K562 (cell line): ENCODE data around the gene BSN. TPM values are rescaled to one million over a fixed set of nuclear protein-coding genes. Genes with fewer than 3 reads are reported as not detected.

ENCODE experiments used
- ATAC-seq: fragments of 200-7000 bp; cut with Tn5 transposase; 3 replicates; pipeline ENCODE4 v1.9.1; 2020; ENCODE audit warnings: moderate library complexity
- BruUV-seq: library from RNA; stranded (reverse); fragments of 400-500 nt; replicated peaks from 2 replicates; lab custom pipeline; 2021; lab: Mats Ljungman, UMichigan
- CTCF ChIA-PET: fragments of 300-600 bp; formaldehyde crosslinking; extraction: SDS; loops from one replicate; lab custom pipeline; 2021; ENCODE audit warnings: low intra/inter-chr PET ratio; lab: Yijun Ruan, JAX
- POLR2A ChIA-PET: fragments of 300-600, 350-650 bp; sonication (Branson Sonifier 250); formaldehyde crosslinking; extraction: SDS; loops from one replicate; lab custom pipeline; 2021; ENCODE audit warnings: antibody characterized with exemption, inconsistent platforms; lab: Yijun Ruan, JAX
- DNase-seq, 4 experiments: peaks; one replicate each; pipeline versions ENCODE4 v3.0.0 to v3.0.0-alpha.2; 2011 to 2018; ENCODE audit warnings: low spot score in 3 of 4, mixed read lengths in 3 of 4; ENCODE audit errors: extremely low read depth in 1 of 4
- FAIRE-seq: peaks from 2 replicates; lab custom pipeline; 2011; peaks lifted over from hg19 to GRCh38; lab: Jason Lieb, UNC
- H2AFZ ChIP-seq: 2 replicates; pipeline ENCODE4 v1.6.0; 2011; ENCODE audit warnings: low read depth, low read length, control low read depth, inconsistent platforms
- H3K27ac ChIP-seq: fragments of 200-600 bp; 3 replicates; pipeline ENCODE4 v1.8.0; 2011; ENCODE audit warnings: low read depth, mild to moderate bottlenecking, control low read depth, inconsistent platforms, low read length, moderate library complexity, mixed read lengths; ENCODE audit errors: extremely low read depth
- H3K27me3 ChIP-seq, 2 experiments: fragments of 300-600 bp in 1 of 2; 2 replicates in 1 of 2; 3 replicates in 1 of 2; pipeline versions ENCODE4 v1.6.0 to v1.8.0; 2011; ENCODE audit warnings: inconsistent platforms in 2 of 2, low read length in 2 of 2, mild to moderate bottlenecking in 1 of 2, mixed read lengths in 1 of 2, moderate library complexity in 1 of 2; ENCODE audit not compliant: control insufficient read depth in 2 of 2, insufficient read depth in 2 of 2
- H3K36me3 ChIP-seq: fragments of 300-600 bp; 3 replicates; pipeline ENCODE4 v1.8.0; 2011; ENCODE audit warnings: mild to moderate bottlenecking, low read length, inconsistent platforms; ENCODE audit not compliant: control insufficient read depth, insufficient read depth
- H3K4me1 ChIP-seq, 2 experiments: fragments of 200-600 bp in 1 of 2; replicated peaks in 1 of 2; 2 replicates in 1 of 2; 3 replicates in 1 of 2; pipeline versions ENCODE4 v1.5.1 to v1.8.0; 2011; ENCODE audit warnings: inconsistent platforms in 2 of 2, low read length in 2 of 2, mild to moderate bottlenecking in 1 of 2, mixed read lengths in 1 of 2, moderate library complexity in 1 of 2; ENCODE audit not compliant: control insufficient read depth in 2 of 2, insufficient read depth in 2 of 2
- H3K4me2 ChIP-seq: 2 replicates; pipeline ENCODE4 v1.6.1; 2011; ENCODE audit warnings: low read length, control low read depth, inconsistent platforms, mixed read lengths; ENCODE audit not compliant: insufficient read depth
- H3K4me3 ChIP-seq: fragments of 200-600 bp; sonication (generic), shearing (Covaris generic); 2 replicates; pipeline ENCODE4 v1.5.1; 2016; ENCODE audit warnings: control low read depth, inconsistent platforms
- H3K79me2 ChIP-seq: fragments of 200-600 bp; 3 replicates; pipeline ENCODE4 v1.8.0; 2011; ENCODE audit warnings: low read length, inconsistent platforms; ENCODE audit not compliant: control insufficient read depth, insufficient read depth
- H3K9ac ChIP-seq, 2 experiments: 2 replicates each; pipeline versions ENCODE4 v1.6.0 to v1.6.1; 2011; ENCODE audit warnings: low read depth in 2 of 2, low read length in 2 of 2, control low read depth in 1 of 2, inconsistent platforms in 1 of 2, mild to moderate bottlenecking in 1 of 2, mixed read lengths in 1 of 2; ENCODE audit not compliant: insufficient read depth in 1 of 2
- H3K9me1 ChIP-seq: one replicate; pipeline ENCODE4 v1.6.0; 2011; ENCODE audit warnings: inconsistent platforms, mild to moderate bottlenecking, low read length, moderate library complexity; ENCODE audit not compliant: control insufficient read depth, insufficient read depth
- H3K9me3 ChIP-seq: replicated peaks from 2 replicates; pipeline ENCODE4 v1.5.1; 2011; ENCODE audit warnings: low read depth, low read length, inconsistent platforms; ENCODE audit not compliant: control insufficient read depth, insufficient read depth
- H4K20me1 ChIP-seq: replicated peaks from 2 replicates; pipeline ENCODE4 v1.6.1; 2011; ENCODE audit warnings: low read length, inconsistent platforms, mixed read lengths; ENCODE audit not compliant: control insufficient read depth, insufficient read depth
- ARID1B ChIP-seq: fragments of 450-650 bp; IDR thresholded peaks from 2 replicates; pipeline ENCODE4 v1.6.1; 2016; ENCODE audit warnings: antibody characterized with exemption, mild to moderate bottlenecking, inconsistent platforms
- CGGBP1 ChIP-seq: fragments of 250-450 bp; sonication (Bioruptor Pico); IDR thresholded peaks from 2 replicates; pipeline ENCODE4 v1.9.0; 2021; ENCODE audit warnings: mild to moderate bottlenecking
- CTBP1 ChIP-seq: fragments of 450-650 bp; IDR thresholded peaks from 2 replicates; pipeline ENCODE4 v1.6.1; 2016; ENCODE audit warnings: borderline replicate concordance
- ETV5 ChIP-seq: sonication (generic); formaldehyde crosslinking; IDR thresholded peaks from 2 replicates; pipeline ENCODE4 v1.4.0; 2020; ENCODE audit warnings: low read depth, mild to moderate bottlenecking, missing genetic modification reagents
- HMG20A ChIP-seq: fragments of 450-650 bp; formaldehyde crosslinking; conservative IDR thresholded peaks from 2 replicates; pipeline ENCODE4 v1.4.0; 2020; ENCODE audit warnings: mild to moderate bottlenecking, mixed read lengths
- KAT8 ChIP-seq: fragments of 450-650 bp; IDR thresholded peaks from 2 replicates; pipeline ENCODE4 v1.6.1; 2016; ENCODE audit warnings: low read depth, mild to moderate bottlenecking
- KHSRP ChIP-seq: fragments of 450-650 bp; IDR thresholded peaks from 2 replicates; pipeline ENCODE4 v1.6.1; 2017
- MBD1 ChIP-seq: fragments of 250-450 bp; sonication (Bioruptor Pico); IDR thresholded peaks from 2 replicates; pipeline ENCODE4 v1.8.0; 2022; ENCODE audit warnings: inconsistent platforms
- NFE2L1 ChIP-seq: fragments of 450-650 bp; IDR thresholded peaks from 2 replicates; pipeline ENCODE4 v1.6.1; 2016; ENCODE audit warnings: missing genetic modification characterization, low read depth, mild to moderate bottlenecking, missing compliant biosample characterization, moderate library complexity, borderline replicate concordance
- SIN3A ChIP-seq, 2 experiments: fragments of 150-350 bp in 1 of 2; IDR thresholded peaks; 2 replicates each; pipeline ENCODE4 v1.6.1; 2011 to 2016; ENCODE audit warnings: borderline replicate concordance in 2 of 2, low read depth in 2 of 2, low read length in 2 of 2, mild to moderate bottlenecking in 2 of 2, moderate library complexity in 2 of 2; ENCODE audit not compliant: control insufficient read depth in 1 of 2
- TCF3 ChIP-seq: sonication (generic); formaldehyde crosslinking; IDR thresholded peaks from 2 replicates; pipeline ENCODE4 v1.4.0; 2020; ENCODE audit warnings: mild to moderate bottlenecking, missing genetic modification reagents
- TEAD4 ChIP-seq, 2 experiments: sonication (generic) in 1 of 2; formaldehyde crosslinking in 1 of 2; IDR thresholded peaks; 2 replicates each; pipeline versions ENCODE4 v1.6.1 to v1.8.0; 2012 to 2022; ENCODE audit warnings: borderline replicate concordance in 1 of 2, inconsistent platforms in 1 of 2, low read length in 1 of 2, mild to moderate bottlenecking in 1 of 2, missing genetic modification reagents in 1 of 2
- ZBTB17 ChIP-seq: fragments of 450-650 bp; formaldehyde crosslinking; IDR thresholded peaks from 2 replicates; pipeline ENCODE4 v1.4.0; 2020; ENCODE audit warnings: mild to moderate bottlenecking
- ZEB2 ChIP-seq: fragments of 450-650 bp; IDR thresholded peaks from 2 replicates; pipeline ENCODE4 v1.6.1; 2016
- ZMIZ1 ChIP-seq, 2 experiments: fragments of 150-350 bp in 1 of 2; IDR thresholded peaks; 2 replicates each; pipeline ENCODE4 v1.6.1; 2012 to 2016; ENCODE audit warnings: low read depth in 2 of 2, low read length in 2 of 2, mild to moderate bottlenecking in 1 of 2, moderate library complexity in 1 of 2
- ZNF583 ChIP-seq: fragments of 250-450 bp; sonication (Bioruptor Pico); IDR thresholded peaks from 2 replicates; pipeline ENCODE4 v1.4.0; 2020
- WGBS: fragments of 100-300 bp; shearing (Covaris generic); methylation state at CpG from one replicate; pipeline ENCODE4 v1.1.6; 2016; ENCODE audit warnings: low coverage, mixed read lengths; ENCODE audit not compliant: insufficient coverage; ENCODE audit errors: missing lambda C conversion rate; 5-methylcytosine and 5-hydroxymethylcytosine counted together
- in situ Hi-C: fragments of 300-500 bp; cut with MboI; formaldehyde crosslinking; loops from 4 replicates; pipeline ENCODE4 v1.15.0; 2018; ENCODE audit warnings: inconsistent platforms, mixed read lengths
- intact Hi-C: fragments of 100-400 bp; cut with micrococcal nuclease; formaldehyde crosslinking; loops from 2 replicates; pipeline ENCODE4 v1.14.2; 2022
- polyA plus RNA-seq, 8 experiments: library from polyadenylated mRNA; depleted of rRNA in 4 of 8; stranded (reverse) in 5 of 8; unstranded in 3 of 8; fragments of >200 nt; fragmentation: Nextera tagmentation in 2 of 8; fragmentation: Illumina TruSeq in 1 of 8; extraction: Ambion mirVana in 2 of 8; extraction: Trizol in 1 of 8; gene quantifications; 2 replicates each; pipeline versions ENCODE4 v1.2.1 to v1.2.3, GENCODE V29; 2011 to 2014; ENCODE audit warnings: inconsistent platforms in 1 of 8, missing spikeins in 1 of 8
- total RNA-seq, 7 experiments: library from RNA; depleted of rRNA in 6 of 7; stranded (reverse); fragments of >200 nt in 6 of 7; fragmentation: Illumina TruSeq in 2 of 7; extraction: Trizol in 2 of 7; gene quantifications; 2 replicates each; pipeline versions ENCODE4 v1.2.1 to v1.2.3, GENCODE V29; 2011 to 2021; ENCODE audit warnings: low replicate concordance in 1 of 7

The BSN gene
- total and polyA plus RNA-seq, 9 of the 15 experiments (the other 6 are each of a cell fraction or from before 2014, with no cell fraction given) = 0.03 to 1.5 (median 0.29) TPM

DNA sequence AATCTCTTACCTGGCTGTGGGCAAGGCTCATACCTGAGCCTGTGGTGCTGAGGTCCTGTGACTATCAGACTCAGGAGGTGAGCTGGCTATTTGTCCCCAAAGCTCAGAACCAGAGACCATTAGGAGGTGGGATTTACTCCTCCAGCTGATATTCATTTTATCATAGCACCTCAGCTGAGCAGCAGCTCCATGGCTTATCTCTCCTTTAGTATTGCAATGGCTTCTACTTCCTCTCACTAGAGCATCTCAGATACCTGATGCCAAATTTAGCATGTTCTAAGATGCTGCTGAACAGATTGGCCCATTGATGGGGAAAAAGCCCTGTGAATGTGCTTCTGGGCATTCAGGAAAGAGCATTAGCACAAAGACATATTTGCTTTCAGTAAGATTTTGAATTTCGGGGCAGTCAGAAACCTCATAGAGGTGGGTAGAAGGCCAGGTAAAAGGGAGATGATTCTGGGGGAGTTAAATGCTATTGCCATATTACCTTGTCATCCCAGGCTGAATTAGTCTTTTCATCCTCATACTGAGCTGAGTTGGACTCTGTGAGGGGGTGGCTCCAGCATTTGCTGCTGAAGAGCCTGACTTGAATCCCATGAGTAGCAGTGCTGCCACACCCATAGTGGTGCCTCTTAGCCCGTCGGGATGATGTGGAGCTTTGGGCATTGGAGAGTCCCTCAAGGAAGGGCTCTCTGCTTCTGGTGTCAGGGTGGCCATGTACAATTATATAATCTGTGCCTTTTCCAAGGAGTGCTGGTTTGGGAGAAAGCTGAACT lies 2.4 kb downstream of the BSN start:
- Histone ChIP-seq H3K4me2 (peak overlapping the region; percentile 40; the same call in 1 of the 2 replicates), H4K20me1 (0 out of 2 replicates have a peak, but pooled peaks cover 4% of the 10 kb centered on the region), H2AFZ (no peak overlapping the region), H3K9me3 (no peaks in the 10 kb centered on the region), H3K79me2 (peaks cover 3% of the 10 kb centered on the region; the same call in 1 of the 3 replicates), H3K9me1 (no peaks in the 10 kb centered on the region), H3K36me3 (no peaks in the 10 kb centered on the region), H3K4me1 (peaks cover 14 to 27% of the 10 kb centered on the region in 2 experiments; a peak in 4 of 5 replicates), H3K9ac (peak overlapping the region in 1 of 2 experiments; percentile 50; a peak in 1 of 4 replicates), H3K27me3 (no peaks in the 10 kb centered on the region), H3K4me3 (no peak overlapping the region), H3K27ac (no peak overlapping the region)
- no TSS peak for BruUV-seq
- in situ Hi-C loops = no loop called here
- DNase-seq (peak in 2 of 4 experiments; percentile 43 to 56), FAIRE-seq (peak; percentile 70), ATAC-seq (no peak)
- CTCF ChIA-PET = no interaction called here
- POLR2A ChIA-PET = interaction anchor here (0.9 kb wide), 1 partner anchor 26 kb away, joined by 3 read pairs; no protein-coding TSS in a partner anchor
- WGBS = 20% methylated on average over 3 of the region's 3 CpGs
- intact Hi-C loops = loop anchor here (10.0 kb wide), 1 partner anchor 348 kb away; the partner anchor contains the start of gene MST1R
- no peak for TF ChIP-seq ZMIZ1 (IDR thresholded peaks at IDR 0.05; ENCODE audit: low read depth in 2 of 2, low read length in 2 of 2)
- no peak for TF ChIP-seq CGGBP1 (CRISPR knock-in tag)
- no peak for TF ChIP-seq KAT8
- TF ChIP-seq ARID1B = peak; percentile 22; the same call in 1 of the 2 replicates
- peak; percentile 41; the same call in 1 of the 2 replicates for TF ChIP-seq CTBP1
- peak; percentile 21; the same call in 1 of the 2 replicates for TF ChIP-seq TCF3 (CRISPR knock-in tag)
- TF ChIP-seq ZEB2 = no peak
- TF ChIP-seq MBD1 = no peak
- TF ChIP-seq SIN3A (IDR thresholded peaks at IDR 0.05; ENCODE audit: borderline replicate concordance in 2 of 2, control insufficient read depth in 1 of 2, low read depth in 2 of 2, low read length in 2 of 2) = no peak
- TF ChIP-seq KHSRP = no peak
- no peak for TF ChIP-seq HMG20A (CRISPR knock-in tag)
- no peak for TF ChIP-seq NFE2L1 (tag)
- peak; percentile 34; the same call in 1 of the 2 replicates for TF ChIP-seq TEAD4 (IDR thresholded peaks at IDR 0.05; ENCODE audit: low read length)
- TF ChIP-seq TEAD4 (CRISPR knock-in tag; IDR thresholded peaks at IDR 0.05; ENCODE audit: borderline replicate concordance) = no peak
- TF ChIP-seq ETV5 (CRISPR knock-in tag) = no peak
- no peak for TF ChIP-seq ZNF583 (CRISPR knock-in tag)
- no peak for TF ChIP-seq ZBTB17 (CRISPR knock-in tag)
